ENCODE results near the gene SLC5A3.

The SLC5A3 gene

GRCh38 chr21:34105947-34106541, 32.7 kb downstream of the SLC5A3 start:
- DNase-seq, result no peak

GRCh38 chr21:34107606-34108005, 34.2 kb downstream of the SLC5A3 start:
- DNase-seq, result no peak

- DNase-seq, result no peak
These were observed 35.7 kb downstream of the SLC5A3 start for GRCh38 chr21:34109075-34109474.

- no peak for DNase-seq
These were observed 37.3 kb downstream of the SLC5A3 start for GRCh38 chr21:34110594-34111202.

- no peak for DNase-seq
These were observed 39.1 kb downstream of the SLC5A3 start for GRCh38 chr21:34112316-34113033.

- DNase-seq, result no peak
These were observed 40.5 kb downstream of the SLC5A3 start for GRCh38 chr21:34113842-34114241.

- no peak for DNase-seq
These were observed 41.8 kb downstream of the SLC5A3 start for GRCh38 chr21:34115160-34115559.

- DNase-seq, result no peak
These were observed 43.2 kb downstream of the SLC5A3 start for GRCh38 chr21:34116569-34116968.

GRCh38 chr21:34120867-34121266, 47.5 kb downstream of the SLC5A3 start:
- no peak for DNase-seq

GRCh38 chr21:34122047-34122446, 48.7 kb downstream of the SLC5A3 start:
- no peak for DNase-seq

All from CD4-positive, alpha-beta T cell treated with Interferon alpha-2 for 1 hour (primary cell).